Measurements from ENCODE around the gene PAK1. TPM values are rescaled to one million over a fixed set of nuclear protein-coding genes. Genes with fewer than 3 reads are reported as not detected.

The PAK1 gene
- total and polyA plus RNA-seq, 9 of the 15 experiments (the other 6 are each of a cell fraction or from before 2014, with no cell fraction given): 0.52 to 11.7 (median 1.9) TPM

GRCh38 chr11:77473801-77474683 is at the start of gene PAK1 (continued):
- no peak for TF ChIP-seq CCAR2 (IDR thresholded peaks at IDR 0.05; ENCODE audit: low read depth, low read length)
- TF ChIP-seq ZNF780A (CRISPR knock-in tag; IDR thresholded peaks at IDR 0.05): no peak
- TF ChIP-seq CCNT2 (IDR thresholded peaks at IDR 0.05; ENCODE audit: borderline replicate concordance, extremely low read depth, insufficient read length, low read depth, low read length): peak; percentile 65
- TF ChIP-seq ARHGAP35 (IDR thresholded peaks at IDR 0.05; ENCODE audit: partially characterized antibody): no peak
- no peak for TF ChIP-seq DLX4 (CRISPR knock-in tag; IDR thresholded peaks at IDR 0.05)
- no peak for TF ChIP-seq FOXJ2 (tag; IDR thresholded peaks at IDR 0.05)
- peak; percentile 99 for TF ChIP-seq CREB1 (IDR thresholded peaks at IDR 0.05)
- TF ChIP-seq CREB1 (CRISPR knock-in tag; IDR thresholded peaks at IDR 0.05): peak; percentile 99
- TF ChIP-seq NR2C1 (IDR thresholded peaks at IDR 0.05): peak; percentile 43; the same call in 1 of the 2 replicates
- TF ChIP-seq NR2C1 (tag; IDR thresholded peaks at IDR 0.05): no peak
- peak; percentile 55; the same call in 1 of the 2 replicates for TF ChIP-seq DIDO1 (tag; IDR thresholded peaks at IDR 0.05; ENCODE audit: low read depth)
- TF ChIP-seq CREB3L1 (IDR thresholded peaks at IDR 0.05; ENCODE audit: borderline replicate concordance, low read depth): no peak
- TF ChIP-seq TRIM25 (IDR thresholded peaks at IDR 0.05; ENCODE audit: borderline replicate concordance): no peak
- no peak for TF ChIP-seq RBM17 (IDR thresholded peaks at IDR 0.05; ENCODE audit: borderline replicate concordance, low read depth, low read length)
- TF ChIP-seq ZNF445 (CRISPR knock-in tag; IDR thresholded peaks at IDR 0.05; ENCODE audit: low read depth): no peak
- peak; percentile 72 for TF ChIP-seq ZNF444 (CRISPR knock-in tag; IDR thresholded peaks at IDR 0.05)
- TF ChIP-seq CLOCK (CRISPR knock-in tag; IDR thresholded peaks at IDR 0.05; ENCODE audit: borderline replicate concordance): no peak
- no peak for TF ChIP-seq FOXJ3 (CRISPR knock-in tag; IDR thresholded peaks at IDR 0.05)
- TF ChIP-seq HDGF (IDR thresholded peaks at IDR 0.05): no peak
